Measurements from ENCODE around the gene LZIC. TPM values are rescaled to one million over a fixed set of nuclear protein-coding genes. Genes with fewer than 3 reads are reported as not detected.

The LZIC gene
- total and polyA plus RNA-seq, 2 of the 13 experiments (the other 11 are each of a cell fraction or from before 2014, with no cell fraction given): 25.2 to 71.8 TPM

- no peak; a peak in 1 of 4 replicates for TF ChIP-seq REST (IDR thresholded peaks at IDR 0.05; ENCODE audit: borderline replicate concordance in 1 of 2, low read depth in 1 of 2, low read length in 2 of 2)
- no peak; the same call in 1 of the 2 replicates for TF ChIP-seq ZNF788 (CRISPR knock-in tag; IDR thresholded peaks at IDR 0.05; ENCODE audit: borderline replicate concordance)
- no peak for TF ChIP-seq ZNF503 (CRISPR knock-in tag; IDR thresholded peaks at IDR 0.05)
- TF ChIP-seq HMG20A (CRISPR knock-in tag; IDR thresholded peaks at IDR 0.05; ENCODE audit: borderline replicate concordance): no peak
- TF ChIP-seq ZNF354B (CRISPR knock-in tag; IDR thresholded peaks at IDR 0.05): no peak
- no peak for TF ChIP-seq ZFP82 (CRISPR knock-in tag; IDR thresholded peaks at IDR 0.05; ENCODE audit: borderline replicate concordance)
- peak; percentile 35; the same call in 1 of the 2 replicates for TF ChIP-seq ZNF143 (CRISPR knock-in tag; IDR thresholded peaks at IDR 0.05)
- no peak for TF ChIP-seq SNRNP70 (IDR thresholded peaks at IDR 0.05; ENCODE audit: low read depth, low read length)
- TF ChIP-seq ZNF597 (CRISPR knock-in tag; IDR thresholded peaks at IDR 0.05): 0 out of 2 replicates have a peak, but pooled peaks have one; percentile 71
- TF ChIP-seq THRA (CRISPR knock-in tag; IDR thresholded peaks at IDR 0.05; ENCODE audit: borderline replicate concordance): peak; percentile 53; the same call in 1 of the 2 replicates
- TF ChIP-seq ZNF281 (CRISPR knock-in tag; IDR thresholded peaks at IDR 0.05; ENCODE audit: borderline replicate concordance): no peak
- TF ChIP-seq THAP9 (CRISPR knock-in tag; IDR thresholded peaks at IDR 0.05; ENCODE audit: borderline replicate concordance): no peak
- TF ChIP-seq MEF2D (CRISPR knock-in tag; IDR thresholded peaks at IDR 0.05): no peak
These were observed 32.6 kb downstream of the LZIC start (continued) for GRCh38 chr1:9910423-9911178.
